GM19452 (cell line): ENCODE data around the gene KCNK17.

Experiments used
- ATAC-seq: cut with Tn5 transposase; IDR thresholded peaks from one replicate; pipeline ENCODE4 v1.9.1; 2021; ENCODE audit not compliant: unreplicated experiment

KCNK17 gene, protein sequence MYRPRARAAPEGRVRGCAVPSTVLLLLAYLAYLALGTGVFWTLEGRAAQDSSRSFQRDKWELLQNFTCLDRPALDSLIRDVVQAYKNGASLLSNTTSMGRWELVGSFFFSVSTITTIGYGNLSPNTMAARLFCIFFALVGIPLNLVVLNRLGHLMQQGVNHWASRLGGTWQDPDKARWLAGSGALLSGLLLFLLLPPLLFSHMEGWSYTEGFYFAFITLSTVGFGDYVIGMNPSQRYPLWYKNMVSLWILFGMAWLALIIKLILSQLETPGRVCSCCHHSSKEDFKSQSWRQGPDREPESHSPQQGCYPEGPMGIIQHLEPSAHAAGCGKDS

DNA sequence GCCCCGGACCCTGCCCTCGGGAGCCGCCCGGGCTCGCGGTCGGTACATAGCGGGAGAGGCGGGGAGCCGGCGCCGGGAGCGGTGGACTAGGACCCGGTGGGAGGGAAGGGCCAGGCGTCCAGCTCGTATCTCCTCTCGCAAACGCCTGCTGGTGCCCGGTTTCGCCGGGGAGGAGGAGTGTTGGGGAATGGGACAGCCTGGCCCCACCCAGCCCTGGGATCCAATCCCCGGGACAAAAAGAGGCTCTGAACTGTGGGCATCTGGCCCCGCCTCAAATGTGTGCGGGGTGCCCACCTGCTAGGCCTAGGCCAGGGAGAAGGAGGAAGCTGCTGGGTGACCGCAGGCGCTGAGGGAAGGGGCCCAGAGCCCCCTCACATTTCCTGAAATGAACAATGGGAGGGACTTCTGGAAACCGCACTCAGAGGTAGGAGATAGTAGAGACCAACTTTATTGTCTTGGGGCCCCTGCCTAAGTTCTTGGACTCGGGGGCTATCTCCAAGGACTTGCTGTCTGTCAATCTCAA, at the start of gene KCNK17:
Gene KCNK17 (minus strand): TSS at position 147 of the 523 bp plus-strand sequence. CDS start 99 bp downstream, at position 48.
- no peak for ATAC-seq

DNA sequence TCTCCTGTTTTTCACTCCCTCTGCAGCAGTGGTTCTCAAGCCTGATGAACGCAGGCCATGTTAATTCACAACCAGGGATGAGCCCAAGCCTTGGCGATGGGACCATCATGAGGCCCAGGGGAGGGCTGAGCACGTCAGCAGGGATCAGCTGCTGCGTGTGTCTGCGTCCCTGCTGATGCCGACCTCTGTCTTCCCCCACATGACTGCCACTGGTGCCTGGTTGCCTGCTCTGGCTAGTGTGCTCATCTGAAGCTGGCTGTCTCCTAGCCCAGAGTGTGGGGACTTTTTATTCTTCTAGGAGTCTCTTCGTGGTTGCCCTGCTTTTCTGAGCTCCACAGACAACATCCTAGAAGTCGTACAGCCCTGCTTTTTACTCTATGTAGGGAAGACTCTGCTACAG, 49.1 kb upstream of the KCNK17 start:
- no peak for ATAC-seq

DNA sequence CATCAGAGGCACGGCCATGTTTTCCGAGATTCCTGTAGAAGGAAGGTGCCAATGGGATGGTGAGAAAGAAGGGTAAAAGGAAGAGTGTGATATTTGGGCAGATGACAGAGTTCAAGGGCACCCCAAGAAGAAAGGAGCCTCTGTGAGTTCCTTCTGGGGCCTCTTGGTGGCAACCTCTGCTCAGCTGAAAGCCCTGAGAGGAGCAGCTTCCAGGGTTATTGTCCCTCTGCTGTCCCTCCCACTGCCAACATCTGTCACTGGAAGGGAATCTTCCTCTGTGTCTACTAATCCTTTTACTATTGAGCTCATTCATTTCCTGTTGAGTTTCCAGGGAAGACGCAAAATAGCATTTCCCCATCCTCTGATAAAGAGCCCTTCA, 48.3 kb upstream of the KCNK17 start:
- ATAC-seq: no peak

DNA sequence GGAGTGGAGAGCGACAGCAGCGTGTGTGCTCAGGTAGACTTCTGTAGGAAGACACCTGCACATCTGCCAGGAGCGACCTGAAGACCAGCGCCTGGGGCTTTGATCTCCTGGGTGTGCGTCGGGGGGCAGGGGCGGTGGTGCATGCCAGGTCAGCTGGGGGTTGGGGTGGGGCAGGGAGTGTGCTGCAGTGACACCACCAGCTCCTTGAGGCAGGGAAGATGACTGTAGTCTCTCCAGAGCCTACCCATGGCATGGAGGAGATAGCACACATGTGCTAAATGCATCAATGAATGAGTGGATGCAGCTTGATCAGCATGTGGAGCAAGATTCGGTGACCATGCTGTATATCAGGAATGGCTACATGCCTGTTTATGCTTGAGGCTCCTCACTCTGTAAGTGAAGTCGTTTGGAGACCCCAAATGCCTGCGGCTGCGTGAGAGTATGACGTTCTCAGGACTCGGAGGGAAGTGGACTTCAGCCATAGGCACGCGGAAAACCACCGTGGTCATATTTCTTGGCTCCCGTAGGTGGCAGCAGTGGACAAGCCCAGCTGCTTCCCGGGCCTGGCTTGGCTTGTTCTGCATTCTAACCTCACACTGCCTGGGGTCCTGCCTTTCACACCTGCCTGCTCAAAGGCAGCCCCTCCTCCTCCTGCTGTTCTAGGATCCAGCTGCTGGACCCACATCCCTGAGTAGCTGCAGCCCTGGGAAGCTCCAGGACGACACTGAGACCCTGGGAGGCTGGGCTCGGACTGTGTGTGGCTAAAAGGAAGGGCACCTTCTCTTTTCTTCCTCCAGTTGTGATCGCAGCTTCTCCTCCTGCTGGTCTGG, 47.7 kb upstream of the KCNK17 start:
- ATAC-seq: peak; percentile 58

DNA sequence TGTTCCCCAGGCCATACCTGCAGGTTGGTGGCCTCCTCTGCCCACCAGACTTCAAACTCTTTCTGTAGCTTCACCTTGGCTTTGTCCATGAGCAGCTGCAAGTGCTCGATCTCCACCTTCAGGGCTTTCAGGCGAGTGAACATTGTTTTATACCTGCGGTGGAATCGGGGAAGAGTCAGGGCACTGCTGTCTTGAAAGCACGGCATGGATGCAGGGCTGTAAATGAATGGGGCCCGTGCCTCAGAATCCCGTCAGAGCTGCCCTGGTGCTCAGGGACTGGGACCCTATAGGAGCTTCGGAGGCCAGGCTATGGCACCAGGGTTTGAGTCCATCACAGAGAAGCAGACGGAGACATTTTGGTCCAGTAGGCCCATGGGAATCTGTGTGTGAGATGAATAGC, 46.2 kb upstream of the KCNK17 start:
- ATAC-seq: no peak

DNA sequence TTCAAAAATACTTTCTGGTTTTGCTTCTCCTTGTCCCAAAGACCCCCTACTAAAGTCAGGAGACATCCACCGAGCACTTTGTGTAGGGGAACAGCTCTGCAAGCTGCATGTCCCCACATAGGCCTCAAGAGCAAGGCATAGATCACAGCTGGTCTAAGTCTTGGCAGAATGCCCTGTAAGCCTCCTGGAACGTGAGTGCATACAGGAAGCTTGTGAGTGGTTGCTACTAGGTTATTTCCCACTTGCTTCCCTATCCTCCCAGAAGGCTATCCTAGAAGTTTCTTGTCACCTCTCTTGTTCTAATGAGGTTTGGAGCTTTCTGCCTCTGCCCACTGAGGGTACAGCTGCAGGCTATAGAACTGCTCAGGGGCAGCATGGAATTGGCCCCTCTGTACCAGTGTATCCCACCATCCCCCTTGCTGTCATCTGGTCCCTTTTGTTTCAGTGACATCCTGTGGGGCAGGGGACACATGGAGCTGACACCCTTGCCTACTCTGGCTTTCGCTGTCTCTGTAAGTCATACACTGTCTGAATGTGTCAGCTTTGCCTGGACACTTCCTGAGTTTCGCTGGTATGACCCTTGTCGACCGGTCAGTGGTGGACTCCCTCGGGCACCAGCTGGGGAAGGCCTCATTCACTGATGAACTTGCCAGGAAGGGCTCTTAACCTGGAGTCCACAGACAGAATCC, 43.9 kb upstream of the KCNK17 start:
- ATAC-seq: no peak

DNA sequence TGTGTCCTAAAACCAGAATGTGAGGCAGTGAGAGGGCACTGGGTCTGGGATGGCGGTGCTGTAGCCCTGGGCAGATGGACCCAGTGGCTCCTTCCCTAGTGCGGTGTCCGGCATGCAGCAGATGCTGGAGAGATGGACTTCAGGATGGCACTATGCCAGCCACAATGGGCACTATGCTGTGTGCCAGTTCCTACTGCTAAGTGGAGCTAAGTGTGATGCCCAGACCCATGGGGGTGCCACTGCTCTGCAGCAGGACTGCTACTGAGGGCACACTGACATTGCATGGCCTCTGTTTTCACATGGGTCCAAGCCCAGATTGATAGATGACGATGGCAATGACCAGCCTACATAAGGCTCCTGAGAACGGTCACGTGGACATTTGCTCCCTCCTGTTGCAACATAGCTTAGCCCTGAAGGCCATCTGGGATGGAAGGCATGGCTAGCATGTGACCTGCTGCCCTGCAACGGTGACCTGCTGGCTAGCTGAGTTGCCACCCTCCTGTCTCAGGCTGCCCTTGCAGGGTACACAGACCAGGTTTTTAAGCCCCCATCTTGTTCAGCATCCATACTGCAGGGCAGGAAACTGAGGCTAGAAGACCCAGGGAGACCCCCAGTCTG, 39.6 kb upstream of the KCNK17 start:
- no peak for ATAC-seq

DNA sequence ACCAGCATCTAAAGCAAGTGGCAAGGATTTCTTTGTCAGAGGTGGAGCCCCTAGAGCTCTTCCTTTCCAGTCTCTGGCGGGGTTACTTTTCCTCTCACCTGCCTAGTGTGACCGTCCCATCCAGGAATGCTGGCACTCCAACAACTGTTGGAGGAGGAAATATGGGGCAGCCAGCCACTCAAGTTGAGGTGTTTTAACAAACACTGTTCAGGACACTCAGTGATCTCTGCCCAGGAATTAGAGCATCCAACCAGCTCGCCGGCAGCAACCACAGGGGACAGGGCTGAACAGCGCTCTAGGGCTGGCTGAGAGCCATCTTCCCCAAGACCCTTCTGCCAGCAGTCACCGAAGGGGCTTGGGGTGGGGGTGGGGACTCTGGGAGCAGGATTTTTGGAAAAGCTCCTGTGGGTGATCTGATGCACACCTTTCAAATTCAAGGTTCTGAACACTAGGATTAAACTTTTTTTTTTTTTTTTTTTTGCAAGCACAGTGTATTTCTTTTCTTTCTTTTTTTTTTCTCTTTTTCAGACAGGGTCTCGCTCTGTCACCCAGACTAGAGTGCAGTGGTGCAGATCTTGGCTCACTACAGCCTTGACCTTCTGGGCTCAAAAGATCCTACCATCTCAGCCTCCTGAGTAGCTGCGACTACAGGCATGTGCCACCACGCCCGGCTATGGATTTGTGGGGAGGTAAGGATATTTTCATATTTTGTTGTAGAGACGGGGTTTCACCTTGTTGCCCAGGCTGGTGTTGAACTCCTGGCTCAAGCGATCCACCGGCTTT, 36.7 kb upstream of the KCNK17 start:
- no peak for ATAC-seq

DNA sequence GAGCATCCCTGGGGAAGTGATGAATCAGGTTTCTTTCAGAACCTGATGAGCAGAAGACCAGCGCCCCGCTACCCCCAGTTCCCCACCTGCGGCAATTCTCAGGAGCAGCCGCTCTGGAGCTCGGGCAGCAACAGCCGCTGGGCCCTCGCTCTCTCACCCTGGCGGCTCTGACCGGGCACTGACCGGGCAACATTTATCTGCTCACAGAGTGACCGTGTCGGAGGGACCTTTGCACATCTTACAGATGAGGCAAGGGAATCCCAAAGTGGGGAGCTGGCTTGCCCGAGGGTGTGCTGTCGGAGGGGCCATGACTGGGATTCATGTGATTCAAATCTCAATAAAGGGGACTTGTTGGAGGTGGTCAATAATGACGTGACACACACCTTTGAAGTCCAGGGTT, 34.5 kb upstream of the KCNK17 start:
- ATAC-seq: no peak

DNA sequence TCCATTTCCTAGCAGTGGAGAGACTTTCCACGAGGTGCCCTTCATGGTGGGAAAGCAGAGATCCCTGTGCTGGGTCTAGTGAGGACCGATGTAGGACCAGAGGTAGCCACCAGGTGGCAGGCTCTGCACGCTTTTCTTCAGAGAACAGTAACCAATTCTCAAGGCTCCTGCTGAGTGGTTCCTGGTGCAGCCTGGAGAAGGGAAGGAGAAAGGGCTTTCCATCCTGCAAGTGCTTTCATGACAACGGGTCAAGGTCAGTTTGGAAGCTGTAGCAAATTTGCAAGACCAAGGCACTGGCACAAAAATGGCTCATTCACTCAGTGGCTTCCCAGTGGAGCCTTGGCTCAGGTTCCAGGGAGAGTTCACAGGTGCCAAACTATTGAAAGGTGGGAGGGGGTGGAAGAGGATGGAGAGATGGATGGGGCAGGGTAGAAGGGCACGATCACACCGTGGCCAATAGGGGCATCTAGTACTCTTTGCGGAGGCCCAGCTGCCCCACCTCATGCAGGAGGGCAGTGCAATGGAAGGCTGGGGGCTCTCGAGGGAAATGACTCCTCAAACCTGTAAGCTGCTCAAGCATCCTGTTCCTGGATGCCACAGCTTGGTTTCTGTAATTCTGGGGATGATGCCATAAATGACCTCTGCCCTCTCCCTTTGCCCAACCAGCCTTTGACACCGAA, 33.8 kb upstream of the KCNK17 start:
- peak; percentile 62 for ATAC-seq

DNA sequence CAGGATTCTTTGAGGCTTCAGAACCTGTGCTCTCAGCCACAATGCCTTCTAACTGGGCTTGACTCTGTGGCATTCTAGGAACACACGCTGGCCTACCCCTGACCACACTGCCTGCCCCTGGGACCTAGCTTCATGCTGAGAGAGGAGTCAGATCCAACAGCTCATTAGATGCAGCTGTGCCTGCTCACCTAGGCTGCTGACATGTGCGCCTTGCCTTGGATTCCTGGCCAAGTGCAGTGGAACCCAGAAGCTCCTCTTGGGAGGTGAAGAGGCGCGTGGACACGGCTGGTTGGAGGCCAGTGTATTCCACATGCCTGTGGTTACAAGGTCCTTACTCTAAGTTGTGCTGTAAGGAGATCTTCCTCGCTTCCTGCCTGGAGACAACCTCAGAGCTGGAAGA, 33.0 kb upstream of the KCNK17 start:
- no peak for ATAC-seq

DNA sequence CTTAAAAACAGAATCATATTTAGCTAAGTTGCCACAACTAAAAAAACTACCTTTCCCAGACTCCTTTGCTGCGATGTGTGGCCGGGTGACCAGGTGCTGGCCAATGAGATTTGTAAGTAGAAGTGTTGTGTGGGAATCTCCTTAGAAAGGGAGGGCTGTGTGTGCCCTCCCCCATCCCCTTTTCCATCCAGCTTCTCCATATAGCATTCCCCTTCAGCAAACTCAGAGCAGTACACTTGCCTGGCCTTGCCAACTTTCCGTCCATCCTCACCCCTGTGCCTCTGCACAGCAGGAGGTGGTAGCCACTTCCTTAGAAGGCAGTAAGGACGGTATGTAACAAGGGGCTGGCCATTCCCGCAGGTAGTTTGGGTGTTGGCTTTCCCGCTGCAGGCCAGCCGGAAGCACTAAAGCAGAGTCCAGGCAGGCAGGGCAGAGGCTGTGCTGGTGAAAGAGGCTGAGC, 30.6 kb upstream of the KCNK17 start:
- no peak for ATAC-seq

DNA sequence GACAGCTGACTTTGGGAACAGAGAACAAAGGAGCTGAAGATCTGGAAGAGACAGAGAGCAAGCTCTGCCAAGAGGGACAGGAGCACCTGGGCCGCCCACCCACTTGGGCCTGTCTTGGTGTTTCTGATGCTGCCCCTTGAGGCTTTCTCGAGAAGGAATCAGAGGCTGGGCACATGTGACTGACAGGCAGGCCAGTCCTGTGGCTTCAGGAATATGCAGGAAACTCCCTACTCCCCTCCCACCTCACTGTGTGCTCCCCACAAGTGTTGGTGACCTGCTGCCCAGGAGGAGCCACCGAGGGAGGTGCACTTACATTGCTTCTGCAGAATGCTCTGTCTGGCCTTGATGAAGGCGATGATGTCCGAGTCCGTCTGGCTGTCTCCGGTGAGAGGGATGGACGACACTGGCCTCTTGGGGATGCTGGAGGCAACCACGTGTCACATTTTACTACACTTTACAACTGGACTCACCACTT, 29.2 kb upstream of the KCNK17 start:
- ATAC-seq: no peak

DNA sequence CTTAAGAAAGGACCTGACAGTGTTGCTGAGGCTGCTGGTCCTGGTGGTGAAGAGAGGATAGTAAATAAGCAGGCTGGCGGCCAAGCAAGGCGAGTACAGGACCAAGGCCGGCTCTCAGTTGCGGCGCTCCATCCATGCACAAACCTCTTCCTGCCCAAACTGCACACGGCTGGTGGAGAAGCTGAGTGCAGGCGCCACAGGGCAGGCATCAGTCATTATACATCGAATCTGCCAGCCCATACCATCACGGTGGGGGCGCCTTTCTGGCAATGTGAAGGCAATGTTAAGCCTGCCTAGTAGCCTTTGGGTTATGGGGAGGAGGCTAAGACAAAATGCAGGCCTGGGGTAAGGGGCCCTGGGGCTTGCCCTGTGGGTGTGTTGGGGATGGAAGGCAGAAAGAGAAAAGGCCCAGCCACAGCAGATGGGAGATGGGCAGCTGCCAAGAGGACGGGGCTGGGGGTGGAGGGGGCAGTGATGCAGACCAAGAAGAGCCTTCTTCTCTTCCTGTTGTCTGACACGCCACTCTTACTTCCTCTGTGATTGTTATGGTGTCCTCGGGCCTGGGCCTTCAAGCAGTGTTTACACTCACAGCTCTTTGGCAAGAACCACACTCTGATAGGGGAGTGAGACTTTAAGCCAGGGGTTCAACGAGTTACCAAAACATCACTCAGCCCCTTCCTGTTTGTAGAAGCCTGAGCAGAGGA, 28.6 kb upstream of the KCNK17 start:
- ATAC-seq: no peak

DNA sequence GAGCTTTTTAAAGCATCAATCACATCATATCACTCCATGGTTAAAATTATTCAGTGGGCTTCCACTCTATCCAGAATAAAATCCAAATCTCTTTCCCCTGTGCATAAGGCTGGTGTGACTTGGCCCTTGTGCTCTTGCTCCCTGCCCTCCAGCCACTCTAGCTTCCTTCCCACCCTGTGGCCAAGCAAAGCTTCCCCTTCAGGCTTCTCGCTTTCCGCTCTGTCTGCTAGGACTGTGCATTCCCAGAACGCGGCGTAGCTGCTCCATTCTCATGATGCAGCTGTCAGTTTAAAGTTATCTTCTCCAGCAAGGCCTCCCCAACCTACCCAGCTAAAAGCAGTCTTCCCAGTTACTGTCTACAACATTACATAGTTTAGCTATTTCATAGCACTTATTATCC, 27.7 kb upstream of the KCNK17 start:
- ATAC-seq: no peak

DNA sequence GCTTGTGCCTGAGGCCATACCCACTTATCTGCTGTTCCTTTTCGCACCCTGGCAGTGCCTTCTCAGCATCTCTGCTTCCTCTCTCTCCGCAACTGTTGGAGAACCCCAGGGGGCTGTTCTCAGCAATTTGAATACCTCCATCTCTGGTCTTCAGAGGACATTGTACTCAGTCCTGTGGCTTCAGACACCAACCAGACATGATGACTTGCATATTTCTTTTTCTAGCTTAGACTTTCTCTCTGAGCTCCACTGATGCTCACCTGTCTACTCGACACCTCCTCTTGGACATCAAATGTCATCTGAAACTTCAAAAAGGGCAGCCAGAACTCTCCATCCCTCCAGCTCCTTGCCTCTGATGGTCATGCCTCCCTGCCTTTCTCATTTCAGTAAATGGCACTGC, 27.1 kb upstream of the KCNK17 start:
- ATAC-seq: no peak

DNA sequence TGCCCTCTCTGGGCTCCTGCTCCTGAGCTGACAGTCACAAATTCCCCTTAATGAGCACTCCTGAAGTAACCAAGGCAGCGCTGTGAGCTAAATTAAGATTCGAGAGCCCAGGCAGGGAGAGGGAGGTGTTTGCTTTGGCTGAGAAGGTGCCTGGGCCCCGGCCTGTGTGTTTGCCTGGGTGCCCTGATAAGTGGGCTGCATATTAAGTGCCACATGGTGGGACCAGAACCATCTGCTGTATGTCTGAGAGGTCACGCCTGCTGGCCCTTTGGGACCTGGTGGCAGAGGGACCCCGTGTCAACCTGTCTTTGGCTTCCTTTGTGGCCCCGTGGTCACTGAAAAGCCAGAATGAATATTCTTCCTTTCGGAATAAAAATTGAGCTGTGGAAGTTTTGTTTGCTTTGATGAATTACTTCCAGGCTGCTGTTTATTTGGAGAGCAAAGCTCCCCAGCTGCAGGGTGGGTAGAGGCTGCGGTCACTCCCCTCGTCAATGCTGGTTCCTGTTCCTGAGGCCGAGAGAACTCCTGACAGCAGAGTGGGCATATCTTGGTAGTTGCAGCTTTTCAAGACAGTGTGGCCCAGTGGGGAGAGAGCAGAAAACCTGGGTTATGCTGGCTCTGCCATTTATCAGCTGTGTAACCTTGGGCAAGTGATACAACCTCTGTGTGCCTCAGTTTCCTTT, 25.8 kb upstream of the KCNK17 start:
- ATAC-seq: no peak

DNA sequence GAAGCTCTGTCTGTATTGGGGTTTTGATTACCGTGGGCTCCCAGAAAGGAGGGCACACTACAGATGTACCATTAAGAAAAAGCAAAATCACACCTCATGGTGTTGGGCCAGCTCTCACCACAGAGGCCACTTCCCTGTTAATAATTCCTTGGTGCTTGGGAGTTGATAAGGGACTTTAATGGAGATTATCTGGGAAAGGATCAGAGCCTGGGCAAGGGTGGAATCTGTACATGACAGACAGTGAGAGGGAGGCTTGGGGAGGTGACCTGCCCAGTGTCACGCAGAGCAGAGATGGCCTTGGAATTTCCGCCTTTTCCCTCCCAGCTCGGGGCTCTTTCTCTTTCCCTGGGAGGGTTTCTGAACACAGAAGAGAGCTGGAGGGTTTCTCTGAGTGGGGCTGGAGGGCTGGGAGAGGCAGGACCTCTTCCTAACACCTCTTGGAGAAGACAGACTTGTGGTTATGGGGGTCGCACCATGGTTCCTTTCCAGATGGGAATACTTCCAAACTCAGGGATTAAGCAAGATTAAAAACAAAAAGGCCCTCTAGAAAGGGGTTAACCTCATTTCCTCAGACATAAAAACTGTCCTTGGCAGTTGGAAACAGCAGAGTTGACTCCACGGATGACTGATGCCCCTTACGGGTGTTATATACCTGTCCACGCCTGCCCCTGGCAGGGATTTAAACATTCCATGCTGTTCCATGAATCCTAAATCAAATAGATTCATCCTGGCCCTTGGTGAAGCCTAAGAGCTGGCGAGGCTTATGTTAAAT, 25.1 kb upstream of the KCNK17 start:
- ATAC-seq: no peak
